GM12878 (cell line): ENCODE results near the gene ABHD15. TPM values are rescaled to one million over a fixed set of nuclear protein-coding genes. Genes with fewer than 3 reads are reported as not detected.

Experiments
- ATAC-seq: fragments of 200-7000 bp; cut with Tn5 transposase; 3 replicates; pipeline ENCODE4 v1.9.1; 2020; ENCODE audit warnings: mild to moderate bottlenecking, moderate library complexity
- BruUV-seq: library from RNA; stranded (reverse); fragments of 400-500 nt; replicated peaks from 2 replicates; lab custom pipeline; 2021; lab: Mats Ljungman, UMichigan
- CTCF ChIA-PET: fragments of 300-600 bp; sonication (Branson Sonifier 250); formaldehyde crosslinking; extraction: SDS; loops from one replicate; lab custom pipeline; 2021; ENCODE audit warnings: inconsistent platforms; lab: Yijun Ruan, JAX
- POLR2A ChIA-PET: fragments of 350-600 bp; formaldehyde crosslinking; extraction: SDS; loops from one replicate; lab custom pipeline; 2021; ENCODE audit warnings: inconsistent platforms; lab: Charles Lee
- RAD21 ChIA-PET: fragments of 300-600 bp; sonication (Branson Sonifier 250); formaldehyde crosslinking; loops from one replicate; lab custom pipeline; 2023; ENCODE audit warnings: antibody characterized with exemption; ENCODE audit not compliant: unreplicated experiment; lab: Charles Lee
- SMC1A ChIA-PET: fragments of 300-600 bp; sonication (Branson Sonifier 250); formaldehyde crosslinking; loops from one replicate; lab custom pipeline; 2023; ENCODE audit not compliant: unreplicated experiment, uncharacterized antibody; lab: Charles Lee
- DNase-seq: peaks from one replicate; pipeline ENCODE4 v3.0.0-alpha.2; 2011; ENCODE audit warnings: low read depth, low spot score
- FAIRE-seq: peaks from 3 replicates; lab custom pipeline; 2011; peaks lifted over from hg19 to GRCh38; lab: Jason Lieb, UNC
- H2AFZ ChIP-seq: 2 replicates; pipeline ENCODE4 v1.6.0; 2011; ENCODE audit warnings: low read depth, low read length, control low read depth; ENCODE audit not compliant: control insufficient read depth
- H3K27ac ChIP-seq: 2 replicates; pipeline ENCODE4 v1.5.1; 2011; ENCODE audit warnings: control low read depth; ENCODE audit not compliant: control insufficient read depth, insufficient read depth
- H3K27me3 ChIP-seq, 2 experiments: replicated peaks in 1 of 2; 2 replicates each; pipeline versions ENCODE4 v1.6.0 to v1.6.1; 2011; ENCODE audit warnings: low read length in 1 of 2; ENCODE audit not compliant: control insufficient read depth in 2 of 2, insufficient read depth in 2 of 2
- H3K36me3 ChIP-seq, 2 experiments: 2 replicates each; pipeline ENCODE4 v1.5.1; 2011; ENCODE audit warnings: low read length in 1 of 2; ENCODE audit not compliant: control insufficient read depth in 2 of 2, insufficient read depth in 2 of 2
- H3K4me1 ChIP-seq: 2 replicates; pipeline ENCODE4 v1.6.1; 2011; ENCODE audit warnings: mild to moderate bottlenecking, low read length, moderate library complexity, mixed read lengths; ENCODE audit not compliant: control insufficient read depth, insufficient read depth
- H3K4me2 ChIP-seq: 2 replicates; pipeline ENCODE4 v1.6.0; 2011; ENCODE audit warnings: control low read depth; ENCODE audit not compliant: control insufficient read depth, insufficient read depth
- H3K4me3 ChIP-seq: fragments of 200-600 bp; sonication (generic); 2 replicates; pipeline ENCODE4 v1.5.1; 2016
- H3K79me2 ChIP-seq: 2 replicates; pipeline ENCODE4 v1.6.0; 2011; ENCODE audit warnings: low read length; ENCODE audit not compliant: control insufficient read depth, insufficient read depth
- H3K9ac ChIP-seq: 2 replicates; pipeline ENCODE4 v1.8.0; 2011; ENCODE audit warnings: low read length, control low read depth, mixed read lengths; ENCODE audit not compliant: control insufficient read depth, insufficient read depth
- H3K9me3 ChIP-seq: replicated peaks from 3 replicates; pipeline ENCODE4 v1.5.1; 2011; ENCODE audit warnings: mild to moderate bottlenecking, low read length; ENCODE audit not compliant: control insufficient read depth, insufficient read depth
- H4K20me1 ChIP-seq: 2 replicates; pipeline ENCODE4 v1.6.0; 2011; ENCODE audit not compliant: control insufficient read depth, insufficient read depth
- ATF3 ChIP-seq: IDR thresholded peaks from 2 replicates; pipeline ENCODE4 v1.6.1; 2011; ENCODE audit warnings: low read depth, mild to moderate bottlenecking, low read length, moderate library complexity, borderline replicate concordance; ENCODE audit errors: extremely low read depth
- CHD2 ChIP-seq: IDR thresholded peaks from 2 replicates; pipeline ENCODE4 v1.6.1; 2011; ENCODE audit warnings: low read depth, low read length, improper control_type of control experiment, borderline replicate concordance
- E4F1 ChIP-seq: fragments of 450-650 bp; IDR thresholded peaks from 2 replicates; pipeline ENCODE4 v1.6.1; 2018; ENCODE audit warnings: borderline replicate concordance, mild to moderate bottlenecking; ENCODE audit not compliant: partially characterized antibody
- EED ChIP-seq: sonication (generic); IDR thresholded peaks from 2 replicates; pipeline ENCODE4 v1.6.1; 2016; ENCODE audit warnings: antibody characterized with exemption, low read depth
- EGR1 ChIP-seq, 2 experiments: IDR thresholded peaks; 1 replicate in 1 of 2; 2 replicates in 1 of 2; pipeline ENCODE4 v1.6.1; 2011 to 2012; ENCODE audit warnings: low read depth in 2 of 2, low read length in 2 of 2, borderline replicate concordance in 1 of 2, mild to moderate bottlenecking in 1 of 2, moderate library complexity in 1 of 2
- EP300 ChIP-seq, 2 experiments: fragments of 150-350 bp in 1 of 2; IDR thresholded peaks; 2 replicates each; pipeline ENCODE4 v1.6.1; 2011 to 2012; ENCODE audit warnings: low read depth in 2 of 2, low read length in 2 of 2, borderline replicate concordance in 1 of 2, improper control_type of control experiment in 1 of 2, inconsistent platforms in 1 of 2; ENCODE audit not compliant: control insufficient read depth in 1 of 2
- HDAC2 ChIP-seq: fragments of 200-600 bp; sonication (generic); IDR thresholded peaks from 2 replicates; pipeline ENCODE4 v1.6.1; 2017
- HDGF ChIP-seq: fragments of 450-650 bp; IDR thresholded peaks from 2 replicates; pipeline ENCODE4 v1.6.1; 2016; ENCODE audit warnings: antibody characterized with exemption
- IRF4 ChIP-seq: IDR thresholded peaks from 2 replicates; pipeline ENCODE4 v1.6.1; 2011; ENCODE audit warnings: low read depth, low read length
- KAT2A ChIP-seq: conservative IDR thresholded peaks from 2 replicates; pipeline ENCODE4 v1.6.1; 2011; ENCODE audit warnings: low read depth, low read length; ENCODE audit not compliant: control insufficient read depth
- LARP7 ChIP-seq: fragments of 450-650 bp; IDR thresholded peaks from 2 replicates; pipeline ENCODE4 v1.6.1; 2017; ENCODE audit warnings: mild to moderate bottlenecking
- MAX ChIP-seq: IDR thresholded peaks from 2 replicates; pipeline ENCODE4 v1.6.1; 2012; ENCODE audit warnings: low read depth, low read length, improper control_type of control experiment
- MXI1 ChIP-seq: fragments of 150-350 bp; IDR thresholded peaks from 2 replicates; pipeline ENCODE4 v1.6.1; 2011; ENCODE audit warnings: low read depth, mild to moderate bottlenecking, inconsistent platforms, low read length, improper control_type of control experiment
- NR2F1 ChIP-seq: fragments of 450-650 bp; conservative IDR thresholded peaks from 2 replicates; pipeline ENCODE4 v1.6.1; 2017; ENCODE audit warnings: mild to moderate bottlenecking
- POLR2AphosphoS2 ChIP-seq: IDR thresholded peaks from 2 replicates; pipeline ENCODE4 v1.6.1; 2011; ENCODE audit warnings: low read depth, mild to moderate bottlenecking, low read length, improper control_type of control experiment, moderate library complexity
- POLR2AphosphoS5 ChIP-seq: IDR thresholded peaks from 2 replicates; pipeline ENCODE4 v1.6.1; 2011; ENCODE audit warnings: mild to moderate bottlenecking, low read length, inconsistent platforms
- RUNX3 ChIP-seq: IDR thresholded peaks from 2 replicates; pipeline ENCODE4 v1.6.1; 2012; ENCODE audit warnings: low read length, inconsistent platforms
- TBL1XR1 ChIP-seq: IDR thresholded peaks from 2 replicates; pipeline ENCODE4 v1.6.1; 2012; ENCODE audit warnings: low read depth, low read length, improper control_type of control experiment
- YY1 ChIP-seq: IDR thresholded peaks from 2 replicates; pipeline ENCODE4 v1.6.1; 2011; ENCODE audit warnings: low read depth, mild to moderate bottlenecking, low read length
- ZNF622 ChIP-seq: fragments of 450-650 bp; IDR thresholded peaks from 2 replicates; pipeline ENCODE4 v1.6.1; 2017; ENCODE audit warnings: mild to moderate bottlenecking, inconsistent platforms
- WGBS: methylation state at CpG from one replicate; pipeline ENCODE4 v1.1.6; 2016; ENCODE audit warnings: low lambda C conversion rate; ENCODE audit not compliant: insufficient replicate concordance, insufficient coverage; ENCODE audit errors: missing lambda C conversion rate; 5-methylcytosine and 5-hydroxymethylcytosine counted together
- in situ Hi-C: fragments of 300-500 bp; cut with MboI; formaldehyde crosslinking; loops from 9 replicates; pipeline ENCODE4 v1.14.3; 2018; ENCODE audit warnings: mixed read lengths
- intact Hi-C: fragments of 100-400 bp; cut with micrococcal nuclease; formaldehyde crosslinking; loops from one replicate; pipeline ENCODE4 v1.14.2; 2022; ENCODE audit not compliant: unreplicated experiment
- polyA plus RNA-seq, 11 experiments: library from polyadenylated mRNA; depleted of rRNA in 4 of 11; unstranded in 6 of 11; stranded (reverse) in 5 of 11; fragments of >200 nt; fragmentation: Nextera tagmentation in 4 of 11; fragmentation: Illumina TruSeq in 1 of 11; extraction: Ambion mirVana in 4 of 11; extraction: Trizol in 1 of 11; gene quantifications; 1 replicate in 1 of 11; 2 replicates in 10 of 11; pipeline versions ENCODE4 v1.2.1 to v1.2.3, GENCODE V29; 2011 to 2016; ENCODE audit warnings: inconsistent platforms in 2 of 11, missing spikeins in 2 of 11, low read depth in 1 of 11
- total RNA-seq, 4 experiments: library from RNA; depleted of rRNA in 3 of 4; stranded (reverse); fragments of >200 nt in 3 of 4; fragmentation: Illumina TruSeq in 1 of 4; extraction: Trizol in 1 of 4; gene quantifications; 2 replicates each; pipeline versions ENCODE4 v1.2.1 to v1.2.3, GENCODE V29; 2013 to 2021

Gene ABHD15
- total and polyA plus RNA-seq, 10 of the 15 experiments (the other 5 are each of a cell fraction or from before 2014, with no cell fraction given): 2.1 to 9.2 (median 4.9) TPM

- CTCF ChIA-PET: interaction anchor here (0.6 to 3.3 kb wide), 6 partner anchors 9 to 559 kb away, joined by 3 to 16 read pairs (median 7); no protein-coding TSS in a partner anchor
- intact Hi-C loops: no loop called here
- Histone ChIP-seq H4K20me1 (no peaks in the 10 kb centered on the region), H3K36me3 (peaks cover 0 to 19% of the 10 kb centered on the region in 2 experiments), H3K9me3 (no peaks in the 10 kb centered on the region), H3K27me3 (no peaks in the 10 kb centered on the region)
- TF ChIP-seq ATF3: no peak
- TF ChIP-seq EED: no peak
- no peak for TF ChIP-seq EGR1 (IDR thresholded peaks at IDR 0.05; ENCODE audit: borderline replicate concordance in 1 of 2, low read depth in 2 of 2, low read length in 2 of 2)
- no peak for TF ChIP-seq E4F1
- no peak for TF ChIP-seq HDAC2
- no peak for TF ChIP-seq RUNX3
- no peak for TF ChIP-seq POLR2AphosphoS5
- TF ChIP-seq NR2F1: no peak
- no peak for TF ChIP-seq CHD2
- TF ChIP-seq EP300 (IDR thresholded peaks at IDR 0.05; ENCODE audit: borderline replicate concordance in 1 of 2, control insufficient read depth in 1 of 2, low read depth in 2 of 2, low read length in 2 of 2): no peak
- TF ChIP-seq MXI1: no peak
- no peak for TF ChIP-seq LARP7
- TF ChIP-seq IRF4: no peak
- no peak for TF ChIP-seq MAX
- no peak for TF ChIP-seq POLR2AphosphoS2
- no peak for TF ChIP-seq HDGF
- no peak for TF ChIP-seq YY1
- no peak for TF ChIP-seq KAT2A
- TF ChIP-seq TBL1XR1: no peak
- TF ChIP-seq ZNF622: no peak
- TF ChIP-seq, all 136 proteins: peak for 0
- Histone ChIP-seq H3K9ac (no peak overlapping the region), H3K4me1 (no peaks in the 10 kb centered on the region), H3K27ac (no peak overlapping the region), H3K79me2 (no peaks in the 10 kb centered on the region), H3K4me2 (no peak overlapping the region), H3K4me3 (no peak overlapping the region), H2AFZ (no peak overlapping the region)
- RAD21 ChIA-PET: no interaction called here
- in situ Hi-C loops: no loop called here
- BruUV-seq: no TSS peak
- FAIRE-seq (no peak), DNase-seq (no peak), ATAC-seq (no peak)
- POLR2A ChIA-PET: interaction anchor here (0.6 kb wide), 1 partner anchor 9 kb away, joined by 3 read pairs; no protein-coding TSS in a partner anchor
- SMC1A ChIA-PET: interaction anchor here (1.1 to 2.2 kb wide), 2 partner anchors 9 to 155 kb away, joined by 3 to 10 read pairs; no protein-coding TSS in a partner anchor
- 100% methylated on average over 3 of the region's 3 CpGs for WGBS
Measured at GRCh38 chr17:29524692-29525091, 42.1 kb downstream of the ABHD15 start.
